HEK293T (cell line): ENCODE measurements around the gene DCAF12.

Source experiments
- FOXK2 ChIP-seq: fragments of 450-650 bp; IDR thresholded peaks from 2 replicates; pipeline ENCODE4 v1.6.1; 2016; ENCODE audit warnings: mild to moderate bottlenecking
- SUZ12 ChIP-seq: fragments of 450-650 bp; IDR thresholded peaks from 2 replicates; pipeline ENCODE4 v1.6.1; 2016; ENCODE audit warnings: mild to moderate bottlenecking
- ZNF384 ChIP-seq: fragments of 450-650 bp; IDR thresholded peaks from 2 replicates; pipeline ENCODE4 v1.6.1; 2016

DNA sequence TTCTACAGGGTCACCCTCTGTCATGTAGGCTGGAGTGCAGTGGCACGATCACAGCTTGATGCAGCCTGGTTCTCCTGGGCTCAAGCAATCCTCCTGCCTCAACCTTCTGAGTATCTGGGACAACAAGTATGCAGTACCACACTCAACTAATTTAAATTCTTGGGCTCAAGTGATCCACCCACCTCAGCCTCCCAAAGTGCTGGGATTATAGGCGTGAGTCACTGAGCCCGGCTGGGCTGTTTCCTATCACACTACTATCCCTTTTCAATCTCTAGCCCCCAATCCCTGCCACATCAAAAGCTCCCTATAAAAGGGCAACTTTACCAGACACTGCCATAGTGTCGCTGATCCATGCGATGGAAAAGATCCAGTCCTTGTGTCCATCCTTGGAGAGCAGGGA lies 20.4 kb downstream of the DCAF12 start:
- TF ChIP-seq ZNF384 = no peak
- TF ChIP-seq SUZ12 = no peak
- TF ChIP-seq FOXK2 = no peak
